RWPE2 (cell line): ENCODE data around the gene RASGRP1.

Experiments used
- ATAC-seq: fragments of 200-7000 bp; cut with Tn5 transposase; 3 replicates; pipeline ENCODE4 v1.9.1; 2021; ENCODE audit warnings: low read depth
- DNase-seq: peaks from one replicate; pipeline ENCODE4 v3.0.0-alpha.2; 2020; ENCODE audit warnings: low spot score
- H3K27ac ChIP-seq: fragments of 450-650 bp; 2 replicates; pipeline ENCODE4 v1.5.1; 2017; ENCODE audit warnings: mild to moderate bottlenecking; ENCODE audit not compliant: poor library complexity, severe bottlenecking
- H3K27me3 ChIP-seq: fragments of 250-450 bp; sonication (Bioruptor Pico); 2 replicates; pipeline ENCODE4 v1.5.1; 2021; ENCODE audit warnings: mild to moderate bottlenecking, moderate library complexity; ENCODE audit not compliant: insufficient read depth, poor library complexity, severe bottlenecking
- H3K36me3 ChIP-seq: fragments of 250-450 bp; sonication (Bioruptor Pico); 2 replicates; pipeline ENCODE4 v1.5.1; 2020; ENCODE audit warnings: low read depth, mild to moderate bottlenecking, moderate library complexity
- H3K4me1 ChIP-seq: fragments of 250-450 bp; sonication (Bioruptor Pico); 2 replicates; pipeline ENCODE4 v1.5.1; 2021; ENCODE audit warnings: mild to moderate bottlenecking, moderate library complexity; ENCODE audit not compliant: insufficient read depth, poor library complexity, severe bottlenecking
- H3K4me3 ChIP-seq: fragments of 250-450 bp; sonication (Bioruptor Pico); 2 replicates; pipeline ENCODE4 v1.5.1; 2021; ENCODE audit warnings: mild to moderate bottlenecking, moderate library complexity; ENCODE audit not compliant: severe bottlenecking
- H3K9me3 ChIP-seq: fragments of 250-450 bp; sonication (Bioruptor Pico); 2 replicates; pipeline ENCODE4 v1.5.1; 2021; ENCODE audit warnings: mild to moderate bottlenecking, moderate library complexity; ENCODE audit not compliant: severe bottlenecking
- CTCF ChIP-seq: fragments of 450-650 bp; IDR thresholded peaks from one replicate; pipeline ENCODE4 v1.5.1; 2017; ENCODE audit warnings: mild to moderate bottlenecking, moderate library complexity; ENCODE audit not compliant: poor library complexity, severe bottlenecking

Gene RASGRP1

GRCh38 chr15:38535491-38536200, 29.0 kb downstream of the RASGRP1 start:
- Histone ChIP-seq H3K27me3 (no peaks in the 10 kb centered on the region), H3K9me3 (no peaks in the 10 kb centered on the region), H3K4me3 (no peak overlapping the region), H3K36me3 (no peaks in the 10 kb centered on the region), H3K4me1 (no peaks in the 10 kb centered on the region), H3K27ac (no peak overlapping the region)
- ATAC-seq (no peak), DNase-seq (no peak)
- no peak for TF ChIP-seq CTCF

GRCh38 chr15:38534691-38535090, 29.9 kb downstream of the RASGRP1 start:
- no peaks in the 10 kb centered on the region for H3K4me1 ChIP-seq
- H3K4me3 ChIP-seq: no peak overlapping the region
- no peaks in the 10 kb centered on the region for H3K36me3 ChIP-seq
- TF ChIP-seq CTCF: no peak
- H3K9me3 ChIP-seq: no peaks in the 10 kb centered on the region
- H3K27ac ChIP-seq: no peak overlapping the region
- ATAC-seq: no peak
- no peaks in the 10 kb centered on the region for H3K27me3 ChIP-seq
- no peak for DNase-seq

GRCh38 chr15:38533926-38534325, 30.7 kb downstream of the RASGRP1 start:
- H3K9me3 ChIP-seq: no peaks in the 10 kb centered on the region
- no peak overlapping the region for H3K4me3 ChIP-seq
- ATAC-seq (no peak), DNase-seq (no peak)
- no peaks in the 10 kb centered on the region for H3K36me3 ChIP-seq
- H3K27me3 ChIP-seq: no peaks in the 10 kb centered on the region
- no peaks in the 10 kb centered on the region for H3K4me1 ChIP-seq
- H3K27ac ChIP-seq: no peak overlapping the region
- TF ChIP-seq CTCF: no peak

GRCh38 chr15:38533416-38533915, 31.1 kb downstream of the RASGRP1 start:
- no peaks in the 10 kb centered on the region for H3K36me3 ChIP-seq
- TF ChIP-seq CTCF: no peak
- no peak for ATAC-seq

GRCh38 chr15:38532728-38533127, 31.9 kb downstream of the RASGRP1 start:
- ATAC-seq: no peak

More at GRCh38 chr15:38533416-38533915, 31.1 kb downstream of the RASGRP1 start:
- DNase-seq: no peak
- Histone ChIP-seq H3K4me3 (no peak overlapping the region), H3K27me3 (no peaks in the 10 kb centered on the region), H3K4me1 (no peaks in the 10 kb centered on the region), H3K9me3 (no peaks in the 10 kb centered on the region), H3K27ac (no peak overlapping the region)

More at GRCh38 chr15:38532728-38533127, 31.9 kb downstream of the RASGRP1 start:
- no peaks in the 10 kb centered on the region for H3K9me3 ChIP-seq
- H3K4me1 ChIP-seq: no peaks in the 10 kb centered on the region
- no peaks in the 10 kb centered on the region for H3K27me3 ChIP-seq
- no peak overlapping the region for H3K4me3 ChIP-seq
- no peak overlapping the region for H3K27ac ChIP-seq
- no peak for TF ChIP-seq CTCF
- no peak for DNase-seq
- no peaks in the 10 kb centered on the region for H3K36me3 ChIP-seq
